WI38 (cell line): Measurements from ENCODE around the gene ARHGEF19.
"Not testable (repeated sequence)": the region's sequence is repeated elsewhere in the genome, so short reads cannot be mapped to it uniquely, and the experiment has no call there.

Experiments
- H3K4me3 ChIP-seq: 2 replicates; pipeline ENCODE4 v1.5.1; 2011; ENCODE audit warnings: low read depth, mild to moderate bottlenecking, control low read depth, low read length
- TF ChIP-seq, protein P1 (sequence below): IDR thresholded peaks from 2 replicates; pipeline ENCODE4 v1.5.1; 2012; ENCODE audit warnings: low read depth, mild to moderate bottlenecking, control low read depth, low read length

Gene ARHGEF19

GRCh38 chr1:16218674-16219071 lies 6.2 kb upstream of the ARHGEF19 start:
- H3K4me3 ChIP-seq = no peak overlapping the region
- TF ChIP-seq, protein P1, sequence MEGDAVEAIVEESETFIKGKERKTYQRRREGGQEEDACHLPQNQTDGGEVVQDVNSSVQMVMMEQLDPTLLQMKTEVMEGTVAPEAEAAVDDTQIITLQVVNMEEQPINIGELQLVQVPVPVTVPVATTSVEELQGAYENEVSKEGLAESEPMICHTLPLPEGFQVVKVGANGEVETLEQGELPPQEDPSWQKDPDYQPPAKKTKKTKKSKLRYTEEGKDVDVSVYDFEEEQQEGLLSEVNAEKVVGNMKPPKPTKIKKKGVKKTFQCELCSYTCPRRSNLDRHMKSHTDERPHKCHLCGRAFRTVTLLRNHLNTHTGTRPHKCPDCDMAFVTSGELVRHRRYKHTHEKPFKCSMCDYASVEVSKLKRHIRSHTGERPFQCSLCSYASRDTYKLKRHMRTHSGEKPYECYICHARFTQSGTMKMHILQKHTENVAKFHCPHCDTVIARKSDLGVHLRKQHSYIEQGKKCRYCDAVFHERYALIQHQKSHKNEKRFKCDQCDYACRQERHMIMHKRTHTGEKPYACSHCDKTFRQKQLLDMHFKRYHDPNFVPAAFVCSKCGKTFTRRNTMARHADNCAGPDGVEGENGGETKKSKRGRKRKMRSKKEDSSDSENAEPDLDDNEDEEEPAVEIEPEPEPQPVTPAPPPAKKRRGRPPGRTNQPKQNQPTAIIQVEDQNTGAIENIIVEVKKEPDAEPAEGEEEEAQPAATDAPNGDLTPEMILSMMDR = no peak

- H3K4me3 ChIP-seq = no peak overlapping the region
- TF ChIP-seq, protein P1 = no peak
These were observed 5.7 kb upstream of the ARHGEF19 start for GRCh38 chr1:16218014-16218673.

DNA sequence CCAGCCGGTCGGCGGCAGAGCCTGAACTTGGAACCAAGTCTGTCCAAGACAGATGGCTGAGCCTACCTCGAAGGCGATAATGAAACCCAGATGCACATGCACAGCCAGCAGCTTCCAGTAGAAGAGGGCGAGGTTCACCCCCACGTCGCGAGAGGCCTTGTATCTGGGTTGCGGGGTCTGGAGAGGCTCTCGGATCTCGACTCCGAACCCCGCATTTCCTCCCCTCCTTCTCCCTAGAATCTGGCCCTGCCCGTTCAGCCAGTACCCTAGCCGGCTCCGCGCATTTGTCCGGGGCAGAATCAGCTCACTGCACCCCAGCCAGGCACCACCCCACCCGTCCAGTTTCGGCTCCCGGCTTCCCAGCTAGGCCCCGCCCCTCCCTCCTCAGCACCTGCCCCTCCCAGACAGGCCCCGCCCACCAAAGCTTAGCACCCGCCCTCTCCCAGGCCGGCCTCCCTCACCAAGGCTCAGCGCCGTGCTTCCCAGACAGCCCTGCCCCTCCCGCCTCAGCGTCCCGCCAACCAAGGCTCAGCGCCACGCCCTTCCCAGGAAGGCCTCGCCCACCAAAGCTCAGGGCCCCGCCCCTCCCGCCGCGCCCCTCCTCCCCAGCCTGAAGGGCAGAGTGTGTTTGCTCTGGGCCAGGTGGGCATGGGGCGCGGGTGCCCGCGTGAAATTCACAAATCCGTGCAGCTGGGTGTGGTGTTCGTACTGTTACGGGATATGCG lies 4.8 kb upstream of the ARHGEF19 start:
- H3K4me3 ChIP-seq = peak overlapping the region; percentile 59
- TF ChIP-seq, protein P1 = no peak

DNA sequence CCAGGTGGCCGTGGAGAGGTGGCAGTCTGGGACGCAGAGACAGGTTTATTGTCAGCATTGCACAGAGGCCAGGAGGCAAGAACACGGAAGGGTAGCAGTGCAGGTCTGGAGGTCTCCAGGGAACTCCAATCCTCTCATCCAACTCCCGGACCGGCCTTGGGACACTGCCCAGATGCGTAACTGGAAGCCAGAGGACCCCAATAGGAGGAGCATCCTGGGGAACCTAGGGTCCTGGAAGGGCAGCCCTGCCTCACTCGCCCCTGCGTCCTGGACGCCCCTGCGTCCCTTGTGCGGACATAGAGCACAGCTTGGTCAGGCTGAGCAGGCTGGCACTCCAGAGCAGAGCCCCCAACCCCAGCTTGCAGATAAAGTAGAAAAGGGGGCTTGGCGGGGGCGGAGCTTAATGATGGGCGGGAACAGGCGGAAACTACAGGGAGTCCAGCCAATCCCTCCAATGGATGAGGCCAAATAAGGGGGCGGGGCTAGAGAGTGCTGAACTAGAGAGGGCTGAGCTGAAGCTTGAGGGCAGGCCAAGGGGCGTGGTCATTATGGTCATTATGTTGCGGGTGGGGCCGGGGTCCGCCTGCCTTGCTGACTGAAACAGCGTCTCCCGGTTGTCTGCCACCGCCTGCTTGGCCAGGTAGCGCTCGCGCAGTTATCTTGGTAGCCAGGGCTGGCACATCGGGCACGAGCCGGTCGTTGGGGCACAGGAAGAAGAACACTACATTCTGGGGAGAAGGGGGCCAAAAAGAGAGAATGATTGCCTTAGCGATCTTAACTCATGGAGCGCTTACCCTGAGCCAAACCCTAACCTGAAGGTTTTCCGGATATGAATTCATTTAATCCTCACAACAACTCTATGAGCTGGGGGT lies 3.7 kb upstream of the ARHGEF19 start:
- TF ChIP-seq, protein P1 = no peak
- H3K4me3 ChIP-seq = peak overlapping the region; percentile 59; the same call in 1 of the 2 replicates

DNA sequence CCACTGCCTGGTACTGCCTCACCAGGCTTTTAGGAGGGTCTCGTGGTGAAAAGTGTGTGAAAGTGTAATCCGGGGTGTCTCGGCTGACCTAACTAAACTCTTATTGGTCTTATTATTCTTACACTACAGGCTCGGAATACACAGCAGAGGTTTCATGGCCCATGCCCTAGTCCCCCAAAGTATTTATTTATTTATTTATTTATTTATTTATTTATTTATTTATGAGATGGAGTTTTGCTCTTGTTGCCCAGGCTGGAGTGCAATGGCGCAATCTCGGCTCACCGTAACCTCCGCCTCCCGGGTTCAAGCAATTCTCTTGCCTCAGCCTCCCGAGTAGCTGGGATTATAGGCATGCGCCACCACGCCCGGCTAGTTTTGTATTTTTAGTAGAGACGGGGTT lies 2.8 kb upstream of the ARHGEF19 start:
- not testable (repeated sequence) for H3K4me3 ChIP-seq

- H3K4me3 ChIP-seq = not testable (repeated sequence)
These were observed 1.1 kb upstream of the ARHGEF19 start for GRCh38 chr1:16213544-16213943.

- H3K4me3 ChIP-seq = no peak overlapping the region
- TF ChIP-seq, protein P1 = no peak
These were observed 561 bp upstream of the ARHGEF19 start for GRCh38 chr1:16213013-16213412.

- H3K4me3 ChIP-seq = no peak overlapping the region
- TF ChIP-seq, protein P1 = no peak
These were observed 628 bp downstream of the ARHGEF19 start for GRCh38 chr1:16211824-16212223.
